HG03558 (cell line): ENCODE measurements around the gene NCAPH2.
"Not testable (repeated sequence)": the region's sequence is repeated elsewhere in the genome, so short reads cannot be mapped to it uniquely, and the experiment has no call there.

Source experiments
- ATAC-seq: cut with Tn5 transposase; IDR thresholded peaks from one replicate; pipeline ENCODE4 v1.9.1; 2021; ENCODE audit warnings: moderate number of reproducible peaks; ENCODE audit not compliant: unreplicated experiment; ENCODE audit errors: extremely low read depth

The NCAPH2 gene

DNA sequence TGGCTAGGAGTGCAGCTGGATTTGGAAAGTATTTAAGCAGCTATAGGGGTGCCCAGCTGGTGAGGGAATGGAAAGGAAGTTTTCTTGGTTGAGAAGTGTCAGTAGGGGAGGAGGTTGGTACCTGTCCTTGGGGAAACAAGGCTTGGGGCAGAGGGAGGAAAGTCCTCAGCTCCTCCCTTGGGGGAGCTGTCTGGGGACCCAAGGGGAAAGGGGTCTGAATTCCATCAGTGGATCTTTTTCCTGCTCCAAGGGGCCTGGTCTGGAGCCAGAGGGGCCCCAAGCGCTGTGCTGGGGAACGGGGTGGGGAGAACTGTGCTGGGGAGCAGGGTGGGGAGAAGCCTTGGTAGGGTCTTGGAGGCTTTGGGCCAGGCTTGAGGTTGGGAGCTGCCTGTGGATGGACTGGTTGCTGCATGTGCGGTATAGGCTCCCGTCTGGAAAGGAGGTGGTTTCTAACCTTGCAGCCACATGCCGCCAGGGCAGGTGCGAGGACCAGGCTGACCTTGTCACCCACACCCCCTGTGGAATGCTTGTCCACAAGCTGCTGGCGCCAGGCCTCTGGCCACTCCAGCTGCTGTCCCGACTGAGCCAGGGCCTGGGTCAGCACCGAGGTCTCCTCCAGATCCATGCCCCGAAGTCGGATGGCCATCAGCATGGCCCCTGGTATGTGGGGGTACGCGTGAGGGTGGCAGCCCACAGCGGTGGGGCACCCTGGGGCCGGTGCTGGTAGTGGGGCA, 20.8 kb downstream of the NCAPH2 start:
- no peak for ATAC-seq

DNA sequence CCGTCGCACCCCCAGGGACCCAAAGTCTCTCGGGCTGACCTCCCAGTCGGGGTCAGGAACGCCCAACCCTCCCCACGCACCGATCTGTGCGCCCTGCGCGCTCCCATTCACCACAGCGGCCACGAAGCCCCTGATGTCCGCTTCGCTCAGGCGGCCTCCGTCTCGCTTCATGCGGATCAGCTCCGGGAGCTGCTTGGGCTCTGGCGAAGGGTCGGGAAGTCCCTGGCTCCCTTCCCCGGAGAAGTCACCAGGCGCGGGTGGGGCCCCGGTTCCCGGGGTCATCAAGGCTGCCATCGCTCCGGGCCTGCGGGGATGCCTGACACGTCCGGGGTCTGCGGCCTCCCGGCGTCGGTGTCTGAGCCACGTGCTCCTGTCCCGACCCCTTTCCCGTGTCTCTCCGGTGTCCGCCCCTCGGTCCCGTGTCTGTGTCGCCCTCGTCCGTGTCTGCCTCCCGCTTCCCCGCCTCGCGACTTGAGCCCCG, 21.4 kb downstream of the NCAPH2 start:
- ATAC-seq: no peak

DNA sequence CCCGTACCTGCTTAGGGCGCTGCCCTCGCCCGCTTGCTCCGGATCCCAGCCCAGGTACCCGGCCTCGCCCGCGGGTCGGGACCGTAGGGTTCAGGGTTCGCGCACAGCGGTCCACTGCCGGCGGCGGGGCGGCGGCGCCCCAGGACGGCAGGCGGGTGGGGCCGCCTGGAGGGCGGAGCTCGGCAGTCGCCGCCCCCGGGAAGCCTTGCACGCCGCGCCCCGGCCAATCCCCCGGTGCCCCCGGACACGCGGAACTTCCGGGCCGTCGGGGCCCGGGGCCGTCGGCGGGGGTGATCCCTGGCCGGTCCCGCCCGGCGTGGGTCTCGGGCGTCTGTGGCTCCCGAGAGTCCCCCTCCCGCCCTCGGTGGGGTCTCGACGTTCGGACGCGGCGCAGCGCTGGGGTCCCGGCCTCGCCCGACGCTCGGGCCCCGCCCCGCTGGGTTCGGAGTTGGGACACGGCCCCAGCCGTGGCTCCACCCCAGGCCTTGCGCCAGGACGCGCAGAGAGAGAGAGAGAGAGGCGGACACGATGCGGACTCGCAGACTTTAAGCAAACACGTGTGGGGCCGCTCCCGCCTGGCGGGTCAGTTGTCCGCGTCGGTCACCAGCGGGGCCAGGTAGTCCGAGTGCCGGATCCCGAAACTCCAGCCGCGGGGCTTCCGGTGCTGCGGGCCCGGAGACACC, 22.0 kb downstream of the NCAPH2 start, which contains the start of gene TYMP:
TSS of gene TYMP (minus strand) at position 116 of the 683 bp plus-strand sequence. CDS start 303 bp downstream, outside the sequence.
- ATAC-seq: no peak

DNA sequence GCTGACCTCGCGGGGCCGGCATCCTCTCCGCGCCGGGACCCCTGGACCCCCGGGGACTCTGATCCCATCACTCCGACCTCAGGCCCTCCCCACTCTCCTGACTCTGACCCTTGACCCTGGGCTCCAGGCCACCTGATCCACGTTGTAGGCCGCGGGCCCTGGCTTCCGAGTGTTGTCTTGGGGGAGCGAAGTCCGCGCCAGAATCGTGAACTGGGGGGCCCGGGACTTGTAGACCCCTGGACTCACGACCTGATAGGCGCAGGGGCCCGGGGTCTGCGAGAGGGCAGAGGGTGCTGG, 22.5 kb downstream of the NCAPH2 start:
- ATAC-seq: no peak

DNA sequence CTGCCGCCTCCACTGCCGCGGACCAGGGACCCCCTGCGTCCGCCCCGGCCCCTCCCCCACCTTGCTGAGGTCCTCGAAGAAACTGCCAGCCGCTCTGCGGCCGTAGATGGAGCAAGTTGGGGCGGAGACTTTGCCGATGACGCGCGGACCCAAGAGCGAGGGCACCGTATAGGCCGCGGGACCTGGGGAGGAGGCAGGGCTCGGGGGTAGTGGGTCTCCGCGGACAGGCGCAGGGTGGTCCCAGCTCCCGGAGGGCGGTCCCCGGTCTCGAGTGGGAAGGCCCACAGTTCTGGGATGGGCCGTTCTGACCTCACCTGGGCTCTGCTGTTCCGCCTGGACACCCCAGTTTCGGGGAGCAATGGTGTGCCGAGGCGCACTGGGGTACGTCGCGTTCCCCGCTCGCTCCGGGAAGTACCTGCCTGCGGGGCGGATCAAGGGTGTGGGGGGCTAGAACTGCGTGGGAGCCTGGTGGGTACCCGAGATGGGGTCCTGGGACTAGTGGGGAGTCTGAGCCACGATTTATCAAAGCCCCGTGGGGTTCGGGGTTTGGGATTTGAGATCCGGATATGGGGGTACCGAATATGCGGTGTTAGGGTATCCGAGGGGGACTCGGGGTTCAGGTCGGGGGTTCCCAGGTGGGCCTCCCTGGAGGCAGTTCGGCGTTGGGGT, 23.0 kb downstream of the NCAPH2 start:
- no peak for ATAC-seq

DNA sequence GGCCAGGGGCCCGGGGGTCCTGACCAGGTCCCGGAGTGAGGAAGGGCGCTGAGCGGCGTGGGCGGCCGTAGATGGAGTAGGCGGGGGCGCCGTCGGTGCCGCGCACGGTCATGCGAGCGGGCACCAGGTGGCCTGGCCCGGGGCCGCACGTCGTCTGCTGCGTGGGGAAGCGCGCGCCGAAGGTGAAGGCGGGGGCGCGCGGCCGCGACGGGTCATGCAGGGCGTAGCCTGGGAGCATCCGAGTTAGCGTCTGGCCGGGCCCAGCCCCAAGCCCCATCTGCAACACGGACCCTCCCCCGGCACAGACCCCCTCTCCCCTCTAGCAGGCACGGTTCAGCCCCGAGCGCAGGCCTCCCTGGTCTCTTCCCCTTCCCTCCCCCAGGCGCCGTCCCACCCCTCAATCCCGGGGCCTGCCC, 23.5 kb downstream of the NCAPH2 start:
- ATAC-seq: no peak

DNA sequence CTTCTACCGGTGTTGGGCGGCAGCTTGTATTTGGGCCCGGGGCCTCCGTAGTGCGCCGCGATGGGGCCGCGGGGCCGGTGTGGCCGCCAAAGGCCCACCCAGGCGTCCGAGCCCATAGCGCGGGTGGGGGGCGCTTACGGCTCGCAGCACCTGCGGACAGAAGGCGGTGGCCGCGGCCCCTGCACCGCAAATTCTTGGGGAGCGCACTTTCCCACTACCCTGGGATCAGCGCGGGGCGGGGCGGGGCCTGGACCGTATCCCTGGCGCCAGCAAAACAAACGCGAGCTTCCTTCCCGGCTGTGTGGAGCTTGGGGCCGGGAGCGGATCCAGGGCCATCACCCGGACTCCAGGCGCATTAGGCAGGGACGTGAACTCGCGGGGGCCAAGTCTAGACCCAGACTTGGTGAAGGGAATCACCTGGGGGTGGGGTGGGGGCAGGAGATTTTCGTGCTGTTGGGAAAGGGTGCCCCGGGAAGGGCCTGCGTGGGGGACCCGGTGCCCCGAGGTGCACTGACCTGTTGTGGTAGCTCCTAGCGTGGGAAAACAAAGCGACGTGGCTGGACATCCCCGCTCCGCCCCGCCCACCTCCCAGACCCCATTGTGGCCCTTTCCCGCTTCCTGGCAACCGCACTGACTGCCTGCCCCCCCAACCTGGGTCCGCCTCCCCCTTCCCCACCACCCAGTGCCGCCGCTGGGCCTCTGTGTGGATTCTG, 24.1 kb downstream of the NCAPH2 start:
- no peak for ATAC-seq

DNA sequence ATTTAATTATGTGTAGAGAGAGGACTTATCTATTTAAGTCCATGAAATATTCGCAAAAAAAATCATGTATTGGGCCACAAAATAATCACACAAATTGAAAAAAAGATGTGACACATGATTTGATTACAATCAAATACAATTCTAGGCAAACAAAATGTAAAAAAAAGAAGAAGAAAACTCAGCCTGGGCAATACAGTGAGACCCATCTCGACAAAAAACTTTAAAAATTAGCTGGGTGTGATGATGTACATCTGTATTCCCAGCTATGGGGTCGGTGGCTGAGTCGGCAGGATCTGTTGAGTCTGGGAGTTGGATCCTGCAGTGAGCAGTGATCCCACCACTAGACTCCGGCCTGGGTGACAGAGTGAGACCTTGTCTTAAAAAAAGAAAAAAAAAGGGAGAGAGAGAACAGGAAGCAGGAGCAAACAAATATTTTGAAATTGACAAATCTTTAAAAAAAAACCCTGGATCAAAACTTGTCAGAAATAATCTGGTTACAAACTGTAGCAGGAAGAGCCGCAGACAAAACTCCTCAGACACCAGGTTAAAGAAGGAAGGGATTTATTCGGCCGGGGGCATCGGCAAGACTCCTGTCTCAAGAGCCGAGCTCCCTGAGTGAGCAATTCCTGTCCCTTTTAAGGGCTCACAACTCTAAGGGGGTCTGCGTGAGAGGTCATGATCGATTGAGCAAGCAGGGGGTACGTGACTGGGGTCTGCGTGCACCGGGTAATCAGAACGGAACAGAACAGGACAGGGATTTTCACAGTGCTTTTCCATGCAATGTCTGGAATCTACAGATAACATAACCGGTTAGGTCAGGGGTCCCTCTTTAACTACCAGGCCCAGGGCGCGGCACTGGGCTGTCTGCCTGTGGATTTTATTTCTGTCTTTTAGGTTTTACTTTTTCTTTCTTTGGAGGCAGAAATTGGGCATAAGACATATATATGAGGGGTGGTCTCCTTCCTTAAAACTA, 25.1 kb downstream of the NCAPH2 start:
- ATAC-seq: no peak

DNA sequence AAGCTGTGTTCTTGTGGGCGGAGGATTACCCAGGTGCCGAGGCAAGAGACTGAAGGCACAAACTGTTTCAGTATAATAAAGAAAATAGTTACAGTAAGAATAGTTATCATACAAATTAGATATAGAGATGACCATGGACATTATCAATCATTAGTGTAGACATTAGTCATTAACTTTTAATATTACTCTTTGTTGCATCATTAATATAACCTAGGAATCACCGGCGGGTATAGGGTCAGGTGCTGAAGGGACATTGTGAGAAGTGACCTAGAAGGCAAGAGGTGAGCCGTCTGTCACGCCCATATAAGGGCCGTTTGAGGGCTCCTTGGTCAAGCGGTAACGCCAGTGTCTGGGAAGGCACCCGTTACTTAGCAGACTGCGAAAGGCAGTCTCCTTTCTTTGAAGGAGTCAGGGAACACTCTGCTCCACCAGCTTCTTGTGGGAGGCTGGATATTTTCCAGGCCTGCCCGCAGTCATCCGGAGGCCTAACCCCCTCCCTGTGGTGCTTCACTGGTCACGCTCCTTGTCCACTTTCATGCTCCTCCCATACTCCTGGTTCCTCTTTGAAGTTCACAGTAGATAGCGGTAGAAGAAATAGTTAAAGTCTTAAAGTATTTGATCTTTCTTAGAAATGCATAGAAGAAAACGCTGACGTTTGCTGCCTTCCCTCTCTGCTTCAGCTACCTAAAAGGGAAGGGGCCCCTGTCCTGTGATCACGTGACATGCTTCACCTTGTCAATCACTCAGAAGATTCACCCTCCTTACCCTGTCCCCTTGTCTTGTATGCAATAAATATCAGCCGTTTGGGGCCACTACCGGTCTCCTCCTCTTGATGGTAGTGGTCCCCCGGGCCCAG, 26.1 kb downstream of the NCAPH2 start:
- not testable (repeated sequence) for ATAC-seq

DNA sequence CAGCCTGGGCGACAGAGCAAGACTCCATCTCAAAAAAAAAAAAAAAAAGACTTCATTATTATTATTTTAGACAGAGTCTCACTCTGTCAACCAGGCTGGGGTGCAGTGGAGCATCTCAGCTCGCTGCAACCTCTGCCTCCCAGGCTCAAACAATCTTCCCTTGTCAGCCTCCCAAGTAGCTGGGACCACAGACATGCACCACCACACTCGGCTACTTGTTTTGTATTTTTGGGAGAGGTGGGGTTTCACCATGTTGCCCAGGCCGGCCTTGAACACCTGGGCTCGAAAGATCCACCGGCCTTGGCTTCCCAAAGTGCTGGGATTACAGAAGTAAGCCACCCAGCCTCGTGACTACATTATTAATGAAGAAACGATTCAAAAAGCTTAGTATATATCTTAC, 27.1 kb downstream of the NCAPH2 start:
- no peak for ATAC-seq

DNA sequence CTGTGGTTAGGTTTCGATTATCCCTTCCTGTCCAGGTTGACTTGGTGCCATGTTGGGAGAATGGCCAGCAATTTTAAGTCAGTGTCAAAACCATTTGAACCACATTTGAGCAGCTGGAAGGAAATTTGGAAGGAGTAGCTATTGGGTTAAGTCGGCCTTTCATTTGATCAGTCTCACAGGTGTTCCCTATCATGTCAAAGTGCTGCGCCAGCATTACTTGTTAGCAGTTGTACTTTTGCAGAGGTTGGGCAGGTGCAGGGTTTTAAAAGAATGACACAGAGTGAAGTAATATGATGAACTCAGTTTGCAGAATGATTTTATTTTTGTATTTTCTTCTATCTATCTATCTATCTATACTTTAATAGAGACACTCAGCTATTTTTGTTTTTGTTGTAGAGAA, 28.2 kb downstream of the NCAPH2 start:
- ATAC-seq: no peak

DNA sequence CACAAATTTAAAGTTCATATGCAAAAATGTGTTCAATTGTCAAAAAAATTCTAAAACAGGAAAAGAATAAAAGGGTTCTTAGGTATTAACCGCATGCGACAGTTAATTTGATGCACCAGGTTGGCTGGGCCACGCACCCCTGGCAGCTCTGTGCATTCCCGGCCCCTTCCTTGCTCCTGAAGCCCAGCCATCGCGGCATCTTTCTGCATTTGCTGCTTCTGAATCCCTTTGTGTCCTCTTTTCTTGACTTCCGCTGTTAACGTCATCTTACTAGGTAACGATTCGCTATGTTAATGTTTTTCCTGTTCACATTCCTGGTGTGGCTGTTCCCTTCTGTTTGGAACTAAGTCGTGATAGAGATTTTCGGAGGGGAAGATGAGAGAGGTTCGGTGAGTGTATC, 29.7 kb downstream of the NCAPH2 start:
- ATAC-seq: no peak

DNA sequence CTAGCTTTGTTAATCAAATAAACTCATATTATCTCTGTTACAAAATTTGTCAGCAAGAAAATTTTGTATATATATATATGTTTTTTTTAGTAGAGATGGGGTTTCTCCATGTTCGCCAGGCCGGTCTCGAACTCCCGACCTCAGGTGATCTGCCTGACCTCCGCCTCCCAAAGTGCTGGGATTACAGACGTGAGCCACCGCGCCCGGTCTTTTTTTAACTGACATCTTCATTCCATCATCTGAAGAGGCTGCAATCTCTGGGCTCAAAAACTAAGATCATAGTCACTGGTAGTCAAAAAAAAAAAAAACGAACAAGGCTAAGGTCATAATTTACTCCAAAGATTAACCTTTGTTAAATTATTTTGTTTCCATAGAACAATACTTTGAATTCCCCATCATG, 32.4 kb downstream of the NCAPH2 start:
- ATAC-seq: no peak

DNA sequence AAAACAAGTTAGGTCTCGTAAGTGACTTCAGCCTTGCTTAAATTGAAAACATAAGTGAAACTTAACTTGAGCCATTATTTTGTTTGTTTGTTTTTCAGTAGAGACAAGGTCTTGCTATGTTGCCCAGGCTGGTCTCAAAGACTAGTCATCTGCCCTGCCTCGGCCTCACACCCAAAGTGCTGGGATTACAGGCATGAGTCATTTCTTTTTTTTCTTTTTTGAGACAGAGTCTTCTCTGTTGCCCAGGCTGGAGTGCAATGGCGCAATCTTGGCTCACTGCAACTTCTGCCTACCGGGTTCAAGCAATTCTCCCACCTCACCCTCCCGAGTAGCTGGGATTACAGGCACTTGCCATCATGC, 33.6 kb downstream of the NCAPH2 start:
- not testable (repeated sequence) for ATAC-seq

DNA sequence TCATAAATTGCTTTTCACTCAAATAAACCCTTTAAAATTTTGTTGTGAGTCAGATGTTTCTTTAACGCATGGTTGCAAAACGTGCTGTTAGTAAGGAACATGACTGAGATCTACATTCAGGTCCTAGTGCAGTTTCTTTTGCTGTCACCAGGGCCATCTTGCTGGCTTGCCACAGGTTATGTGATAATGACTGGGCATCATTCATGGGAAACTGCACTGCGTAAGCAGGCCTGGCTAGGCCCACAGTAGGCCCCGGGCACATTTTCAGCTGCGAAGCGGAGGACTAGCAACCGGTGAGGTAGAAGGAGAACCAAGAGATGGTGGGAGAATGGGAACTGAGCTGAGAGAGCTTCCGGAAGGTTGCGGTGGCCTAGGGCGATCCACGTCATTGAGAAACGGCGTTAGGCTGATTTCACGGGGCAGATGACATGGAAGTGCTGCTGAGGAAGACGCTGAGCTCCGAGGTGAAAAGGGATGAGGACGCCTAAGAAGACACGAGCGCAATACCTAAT, 34.4 kb downstream of the NCAPH2 start:
- ATAC-seq: no peak

DNA sequence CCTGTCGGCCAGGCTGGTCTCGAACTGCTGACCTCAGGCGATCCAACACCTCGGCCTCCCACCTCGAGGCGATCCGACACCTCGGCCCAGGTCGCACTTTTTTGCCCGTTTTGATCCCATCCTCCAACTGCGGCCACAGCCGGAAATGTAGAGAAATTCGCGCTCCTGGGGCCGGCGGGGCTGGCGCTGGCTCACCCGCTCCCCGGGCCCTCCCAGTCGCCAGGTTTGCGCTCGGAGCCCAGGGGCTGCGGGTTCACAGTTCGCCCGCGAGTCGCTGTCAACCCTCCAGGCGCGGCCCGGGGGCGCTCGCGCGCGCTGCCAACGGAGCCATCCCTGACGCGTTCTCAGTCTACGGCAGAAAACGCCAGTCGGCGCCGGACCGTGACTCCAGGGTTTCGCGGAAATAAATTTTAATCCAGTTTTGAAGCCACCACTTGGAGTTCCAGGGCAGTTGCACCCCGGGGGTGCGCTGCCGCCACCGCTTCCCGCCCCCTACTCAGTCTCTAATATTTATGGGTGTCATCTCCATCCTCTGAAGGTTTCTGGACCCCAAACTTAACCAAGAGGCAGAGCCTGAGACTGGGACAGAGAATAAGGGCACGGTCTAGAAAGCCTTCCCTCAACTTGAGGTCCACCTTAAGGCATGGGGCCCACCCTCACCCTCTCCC, 36.2 kb downstream of the NCAPH2 start:
- ATAC-seq: no peak

DNA sequence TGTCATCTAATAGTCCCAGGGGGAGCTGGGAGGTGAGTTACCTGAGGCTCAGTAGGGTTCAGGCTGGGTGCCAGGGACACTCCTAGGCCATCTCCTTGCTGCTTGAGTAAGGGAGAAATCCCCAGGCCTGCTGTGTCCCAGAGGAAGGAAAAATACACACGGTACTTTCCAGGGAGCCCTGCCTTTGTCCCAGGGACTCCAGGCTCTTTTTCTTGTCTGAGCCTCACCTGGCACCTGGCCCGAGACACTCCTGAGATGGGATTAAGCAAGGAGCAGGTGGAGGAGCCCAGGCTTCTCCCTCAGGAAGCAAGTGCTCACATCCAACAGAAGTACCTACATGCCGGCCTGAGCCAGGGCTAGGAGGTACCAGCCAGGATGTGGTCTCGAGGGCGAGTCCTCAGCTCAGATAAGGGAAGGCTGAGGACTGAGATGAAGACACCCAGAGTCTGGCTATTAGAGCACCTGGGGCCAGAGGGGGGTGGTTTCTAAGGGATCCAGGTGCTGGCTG, 36.8 kb downstream of the NCAPH2 start:
- no peak for ATAC-seq
